ENCODE measurements around the gene PARD3. TPM values are rescaled to one million over a fixed set of nuclear protein-coding genes. Genes with fewer than 3 reads are reported as not detected.
A peak's percentile ranks its signal among the peaks of the same experiment; 100 is the strongest.
"Not testable (repeated sequence)": the region's sequence is repeated elsewhere in the genome, so short reads cannot be mapped to it uniquely, and the experiment has no call there.

The PARD3 gene
- total and polyA plus RNA-seq, 2 experiments from 2014 or later: 6.3 to 21.2 TPM

- no peak for DNase-seq
- no peaks in the 10 kb centered on the region for H4K20me1 ChIP-seq (ENCODE audit: insufficient read depth)
- in situ Hi-C loops (cut with MboI): no loop called here
- no peaks in the 10 kb centered on the region for H3K27me3 ChIP-seq (replicated peaks; ENCODE audit: insufficient read depth)
- H3K79me2 ChIP-seq (ENCODE audit: insufficient read depth): no peaks in the 10 kb centered on the region
- no peak overlapping the region for H3K4me3 ChIP-seq
- H2AFZ ChIP-seq: no peak overlapping the region
- H3K4me1 ChIP-seq (ENCODE audit: insufficient read depth): peaks cover 3% of the 10 kb centered on the region; the same call in 1 of the 2 replicates
- no peak overlapping the region for H3K9ac ChIP-seq
- H3K27ac ChIP-seq: no peak overlapping the region
- H3K9me3 ChIP-seq (ENCODE audit: low read depth): no peaks in the 10 kb centered on the region
- no peak overlapping the region for H3K4me2 ChIP-seq (ENCODE audit: unreplicated experiment)
- no peaks in the 10 kb centered on the region for H3K9me2 ChIP-seq (ENCODE audit: insufficient read depth)
- H3K36me3 ChIP-seq (ENCODE audit: low read depth): peaks cover 5% of the 10 kb centered on the region
- no peak for TF ChIP-seq EZH2 (IDR thresholded peaks at IDR 0.05; ENCODE audit: insufficient read depth, poor library complexity, severe bottlenecking)
- no peak for TF ChIP-seq EZH2phosphoT487 (IDR thresholded peaks at IDR 0.05; ENCODE audit: insufficient read depth, low read depth)
- no peaks in the 10 kb centered on the region for H3F3A ChIP-seq (ENCODE audit: insufficient read depth)
These were observed 458.6 kb downstream of the PARD3 start for GRCh38 chr10:34356463-34356862.

- H3K4me3 ChIP-seq; in situ Hi-C loops (cut with MboI): not testable (repeated sequence)
- 92 to 99% methylated on average over 4 of the region's 4 CpGs for WGBS, 2 experiments (ENCODE audit: low coverage in 1 of 2, low lambda C conversion rate in 2 of 2, missing lambda C conversion rate in 2 of 2)
These were observed 461.6 kb downstream of the PARD3 start for GRCh38 chr10:34353530-34353929.

GRCh38 chr10:34352599-34353204, 462.4 kb downstream of the PARD3 start:
- in situ Hi-C loops (cut with MboI); H3K9me3 ChIP-seq (ENCODE audit: low read depth); H3K27ac ChIP-seq; H3F3A ChIP-seq (ENCODE audit: insufficient read depth); H3K4me1 ChIP-seq (ENCODE audit: insufficient read depth); H3K9ac ChIP-seq; H2AFZ ChIP-seq; H3K79me2 ChIP-seq (ENCODE audit: insufficient read depth); DNase-seq; H3K36me3 ChIP-seq (ENCODE audit: low read depth); H3K9me2 ChIP-seq (ENCODE audit: insufficient read depth); H3K27me3 ChIP-seq (replicated peaks; ENCODE audit: insufficient read depth); H3K4me3 ChIP-seq; H4K20me1 ChIP-seq (ENCODE audit: insufficient read depth); H3K4me2 ChIP-seq (ENCODE audit: unreplicated experiment): not testable (repeated sequence)
- 87 to 97% methylated on average over 16 to 44 of the region's 45 CpGs for WGBS, 2 experiments (ENCODE audit: low coverage in 1 of 2, low lambda C conversion rate in 2 of 2, missing lambda C conversion rate in 2 of 2)

More at GRCh38 chr10:34353530-34353929, 461.6 kb downstream of the PARD3 start:
- not testable (repeated sequence) for H3K9ac ChIP-seq; H3K9me2 ChIP-seq (ENCODE audit: insufficient read depth); H3F3A ChIP-seq (ENCODE audit: insufficient read depth); DNase-seq; H3K79me2 ChIP-seq (ENCODE audit: insufficient read depth); H4K20me1 ChIP-seq (ENCODE audit: insufficient read depth); H3K27me3 ChIP-seq (replicated peaks; ENCODE audit: insufficient read depth); H3K4me2 ChIP-seq (ENCODE audit: unreplicated experiment); H3K4me1 ChIP-seq (ENCODE audit: insufficient read depth); H3K36me3 ChIP-seq (ENCODE audit: low read depth); H3K9me3 ChIP-seq (ENCODE audit: low read depth); H3K27ac ChIP-seq; H2AFZ ChIP-seq

- H4K20me1 ChIP-seq (ENCODE audit: insufficient read depth): no peaks in the 10 kb centered on the region
- no peak overlapping the region for H3K4me3 ChIP-seq
- no peaks in the 10 kb centered on the region for H3K9me2 ChIP-seq (ENCODE audit: insufficient read depth)
- H2AFZ ChIP-seq: no peak overlapping the region
- no peaks in the 10 kb centered on the region for H3K27me3 ChIP-seq (replicated peaks; ENCODE audit: insufficient read depth)
- no peak overlapping the region for H3K9ac ChIP-seq
- WGBS, 2 experiments (ENCODE audit: low coverage in 1 of 2, low lambda C conversion rate in 2 of 2, missing lambda C conversion rate in 2 of 2): 85 to 92% methylated on average over 3 of the region's 3 CpGs
- peak; percentile 39 for DNase-seq
- H3K27ac ChIP-seq: no peak overlapping the region
- no peak overlapping the region for H3K4me2 ChIP-seq (ENCODE audit: unreplicated experiment)
- H3F3A ChIP-seq (ENCODE audit: insufficient read depth): no peaks in the 10 kb centered on the region
- in situ Hi-C loops (cut with MboI): no loop called here
- H3K4me1 ChIP-seq (ENCODE audit: insufficient read depth): no peaks in the 10 kb centered on the region
- H3K9me3 ChIP-seq (ENCODE audit: low read depth): no peaks in the 10 kb centered on the region
- no peaks in the 10 kb centered on the region for H3K79me2 ChIP-seq (ENCODE audit: insufficient read depth)
- no peaks in the 10 kb centered on the region; the same call in 1 of the 2 replicates for H3K36me3 ChIP-seq (ENCODE audit: low read depth)
- no peak for TF ChIP-seq EZH2phosphoT487 (IDR thresholded peaks at IDR 0.05; ENCODE audit: insufficient read depth, low read depth)
These were observed 463.9 kb downstream of the PARD3 start for GRCh38 chr10:34351161-34351560.

- no peaks in the 10 kb centered on the region for H3K27me3 ChIP-seq (replicated peaks; ENCODE audit: insufficient read depth)
- no peak overlapping the region for H3K9ac ChIP-seq
- in situ Hi-C loops (cut with MboI): no loop called here
- H3K79me2 ChIP-seq (ENCODE audit: insufficient read depth): no peaks in the 10 kb centered on the region
- peaks cover 5% of the 10 kb centered on the region; the same call in 1 of the 2 replicates for H3K4me1 ChIP-seq (ENCODE audit: insufficient read depth)
- H2AFZ ChIP-seq: no peak overlapping the region
- H4K20me1 ChIP-seq (ENCODE audit: insufficient read depth): no peaks in the 10 kb centered on the region
- H3K9me3 ChIP-seq (ENCODE audit: low read depth): no peaks in the 10 kb centered on the region
- no peak overlapping the region for H3K4me3 ChIP-seq
- no peak overlapping the region for H3K27ac ChIP-seq
- H3K36me3 ChIP-seq (ENCODE audit: low read depth): no peaks in the 10 kb centered on the region; the same call in 1 of the 2 replicates
- WGBS, 2 experiments (ENCODE audit: low coverage in 1 of 2, low lambda C conversion rate in 2 of 2, missing lambda C conversion rate in 2 of 2): 92 to 98% methylated on average over 7 of the region's 7 CpGs
- H3K9me2 ChIP-seq (ENCODE audit: insufficient read depth): no peaks in the 10 kb centered on the region
- no peak for DNase-seq
- H3K4me2 ChIP-seq (ENCODE audit: unreplicated experiment): no peak overlapping the region
- no peaks in the 10 kb centered on the region for H3F3A ChIP-seq (ENCODE audit: insufficient read depth)
- no peak for TF ChIP-seq EZH2phosphoT487 (IDR thresholded peaks at IDR 0.05; ENCODE audit: insufficient read depth, low read depth)
- no peak for TF ChIP-seq EZH2 (IDR thresholded peaks at IDR 0.05; ENCODE audit: insufficient read depth, poor library complexity, severe bottlenecking)
These were observed 466.1 kb downstream of the PARD3 start for GRCh38 chr10:34348917-34349485.
